Measurements from ENCODE around the gene SPATA46.

DNA sequence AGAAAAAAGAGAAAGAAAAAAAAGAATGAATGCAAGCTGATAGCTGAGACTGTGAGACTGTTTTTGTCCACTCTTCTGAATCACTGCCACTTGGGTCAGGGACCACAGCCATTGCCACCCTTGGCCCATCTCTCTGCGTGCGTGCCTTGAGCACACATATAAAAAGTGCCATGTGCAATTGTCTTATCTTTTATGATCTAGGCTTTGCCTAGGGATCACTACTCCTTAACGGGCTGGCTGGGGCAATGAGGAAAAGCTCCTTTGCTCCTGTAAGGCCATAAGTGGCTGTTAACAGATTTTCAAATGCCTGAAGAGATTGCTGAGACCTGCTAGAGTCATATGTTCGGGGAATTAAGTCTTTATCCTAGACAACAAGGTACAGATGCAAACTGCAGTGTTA is 8.2 kb downstream of the SPATA46 start:
- TF ChIP-seq, protein P1, sequence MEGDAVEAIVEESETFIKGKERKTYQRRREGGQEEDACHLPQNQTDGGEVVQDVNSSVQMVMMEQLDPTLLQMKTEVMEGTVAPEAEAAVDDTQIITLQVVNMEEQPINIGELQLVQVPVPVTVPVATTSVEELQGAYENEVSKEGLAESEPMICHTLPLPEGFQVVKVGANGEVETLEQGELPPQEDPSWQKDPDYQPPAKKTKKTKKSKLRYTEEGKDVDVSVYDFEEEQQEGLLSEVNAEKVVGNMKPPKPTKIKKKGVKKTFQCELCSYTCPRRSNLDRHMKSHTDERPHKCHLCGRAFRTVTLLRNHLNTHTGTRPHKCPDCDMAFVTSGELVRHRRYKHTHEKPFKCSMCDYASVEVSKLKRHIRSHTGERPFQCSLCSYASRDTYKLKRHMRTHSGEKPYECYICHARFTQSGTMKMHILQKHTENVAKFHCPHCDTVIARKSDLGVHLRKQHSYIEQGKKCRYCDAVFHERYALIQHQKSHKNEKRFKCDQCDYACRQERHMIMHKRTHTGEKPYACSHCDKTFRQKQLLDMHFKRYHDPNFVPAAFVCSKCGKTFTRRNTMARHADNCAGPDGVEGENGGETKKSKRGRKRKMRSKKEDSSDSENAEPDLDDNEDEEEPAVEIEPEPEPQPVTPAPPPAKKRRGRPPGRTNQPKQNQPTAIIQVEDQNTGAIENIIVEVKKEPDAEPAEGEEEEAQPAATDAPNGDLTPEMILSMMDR (IDR thresholded peaks at IDR 0.05; ENCODE audit: low read length), result no peak
- no peak for TF ChIP-seq EZH2 (optimal IDR thresholded peaks at IDR 0.05; ENCODE audit: low read depth, low read length)

All from MM.1S (cell line).